Mucosa of descending colon (tissue), 3 donors: Measurements from ENCODE around the gene RNH1. TPM values are rescaled to one million over a fixed set of nuclear protein-coding genes. Genes with fewer than 3 reads are reported as not detected.

Experiments used
- ATAC-seq: fragments of 200-7000 bp; cut with Tn5 transposase; one replicate; pipeline ENCODE4 v1.9.1; 2020; ENCODE audit warnings: mild to moderate bottlenecking, moderate library complexity
- DNase-seq, 3 donors: peaks; one replicate each; pipeline ENCODE4 v3.0.0-alpha.2; 2020
- H3K36me3 ChIP-seq: fragments of 200-600 bp; one replicate; pipeline ENCODE4 v1.8.0; 2021; ENCODE audit warnings: low read depth, mild to moderate bottlenecking
- H3K4me1 ChIP-seq: fragments of 200-600 bp; one replicate; pipeline ENCODE4 v1.8.0; 2021; ENCODE audit warnings: low read depth, mild to moderate bottlenecking
- H3K4me3 ChIP-seq: fragments of 200-600 bp; one replicate; pipeline ENCODE4 v1.8.0; 2021; ENCODE audit warnings: mild to moderate bottlenecking
- H3K9me3 ChIP-seq: fragments of 200-600 bp; one replicate; pipeline ENCODE4 v1.8.0; 2021; ENCODE audit warnings: mild to moderate bottlenecking
- CTCF ChIP-seq: fragments of 200-600 bp; IDR thresholded peaks from one replicate; pipeline ENCODE4 v1.8.0; 2022; ENCODE audit warnings: antibody characterized with exemption, mild to moderate bottlenecking
- intact Hi-C, 2 donors: fragments of 100-400 bp; cut with DNase I in 1 of 2; cut with micrococcal nuclease in 1 of 2; formaldehyde crosslinking; loops; one replicate each; pipeline versions ENCODE4 v1.11.0 to v1.11.1; 2022; cut with DNase I, micrococcal nuclease
- total RNA-seq, 3 donors: library from RNA; stranded (reverse); fragmentation: NEBNext Ultra II Directional in 2 of 3; extraction: Animal tissue kit (Norgen Biotek cat#: 25700) in 2 of 3; gene quantifications; one replicate each; pipeline versions ENCODE4 v1.2.1 to v1.2.4, GENCODE V29; 2021 to 2023
- donor health status: DM: no; HTN: no; CAD: no; lungs with moderate emphysema.
- donor health status: DM: no; HTN: no; CAD: no.
- donor health status: DM: no; HTN: yes; CAD: no.

The RNH1 gene
- total RNA-seq, 3 donors from 2014 or later, result 108 to 127 (median 118) TPM

GRCh38 chr11:454043-454442 is 53.0 kb downstream of the RNH1 start:
- DNase-seq (no peak), ATAC-seq (no peak)
- no peak overlapping the region for H3K4me3 ChIP-seq
- no peaks in the 10 kb centered on the region for H3K36me3 ChIP-seq
- intact Hi-C loops, result no loop called here
- no peaks in the 10 kb centered on the region for H3K9me3 ChIP-seq
- H3K4me1 ChIP-seq, result peaks cover 21% of the 10 kb centered on the region
- TF ChIP-seq CTCF, result no peak

GRCh38 chr11:453564-453963 is 53.5 kb downstream of the RNH1 start:
- H3K36me3 ChIP-seq, result no peaks in the 10 kb centered on the region
- DNase-seq (no peak), ATAC-seq (no peak)
- H3K4me3 ChIP-seq, result no peak overlapping the region
- H3K9me3 ChIP-seq, result no peaks in the 10 kb centered on the region
- no peak for TF ChIP-seq CTCF
- peaks cover 21% of the 10 kb centered on the region for H3K4me1 ChIP-seq
- intact Hi-C loops, result no loop called here

- H3K4me1 ChIP-seq, result peaks cover 21% of the 10 kb centered on the region
- no peaks in the 10 kb centered on the region for H3K36me3 ChIP-seq
- DNase-seq (no peak), ATAC-seq (no peak)
- intact Hi-C loops, result no loop called here
- TF ChIP-seq CTCF, result no peak
- no peaks in the 10 kb centered on the region for H3K9me3 ChIP-seq
- no peak overlapping the region for H3K4me3 ChIP-seq
Observed at GRCh38 chr11:452916-453527, 54.0 kb downstream of the RNH1 start.

GRCh38 chr11:452203-452744 is 54.8 kb downstream of the RNH1 start:
- no peak overlapping the region for H3K4me3 ChIP-seq
- H3K36me3 ChIP-seq, result no peaks in the 10 kb centered on the region
- intact Hi-C loops, result no loop called here
- DNase-seq (peak in 1 of 3 donors; percentile 55), ATAC-seq (no peak)
- TF ChIP-seq CTCF, result no peak
- H3K9me3 ChIP-seq, result no peaks in the 10 kb centered on the region
- H3K4me1 ChIP-seq, result peaks cover 25% of the 10 kb centered on the region

- intact Hi-C loops, result no loop called here
- ATAC-seq (no peak), DNase-seq (peak in 1 of 3 donors; percentile 57)
- H3K4me3 ChIP-seq, result no peak overlapping the region
- TF ChIP-seq CTCF, result no peak
- no peaks in the 10 kb centered on the region for H3K36me3 ChIP-seq
- peaks cover 25% of the 10 kb centered on the region for H3K4me1 ChIP-seq
- H3K9me3 ChIP-seq, result no peaks in the 10 kb centered on the region
Observed at GRCh38 chr11:451738-452137, 55.3 kb downstream of the RNH1 start.
